GM21825 (cell line): ENCODE results near the gene SIRPA.

Experiments used
- ATAC-seq: cut with Tn5 transposase; IDR thresholded peaks from one replicate; pipeline ENCODE4 v1.9.1; 2021; ENCODE audit warnings: mild to moderate bottlenecking, moderate library complexity; ENCODE audit not compliant: unreplicated experiment

SIRPA gene

DNA sequence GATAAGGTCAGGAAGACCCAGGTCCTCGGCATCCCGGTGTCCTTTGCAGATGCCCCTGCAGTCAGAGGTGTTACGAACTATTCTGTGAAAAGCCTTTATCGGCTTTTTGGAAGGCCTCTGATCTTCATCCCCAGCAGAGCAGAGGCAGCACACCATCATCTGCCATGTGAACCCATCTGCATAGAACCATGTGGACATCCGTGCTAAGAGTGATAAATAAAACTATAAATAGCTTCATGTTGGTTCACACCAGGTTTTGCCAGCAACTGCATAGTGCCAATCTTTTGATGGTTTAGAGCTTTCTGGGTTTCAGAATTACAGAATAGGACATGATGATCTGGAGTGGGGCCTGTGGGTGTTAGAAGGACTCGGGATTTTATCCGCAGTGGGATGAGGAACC is 33.6 kb downstream of the SIRPA start:
- ATAC-seq, result no peak

DNA sequence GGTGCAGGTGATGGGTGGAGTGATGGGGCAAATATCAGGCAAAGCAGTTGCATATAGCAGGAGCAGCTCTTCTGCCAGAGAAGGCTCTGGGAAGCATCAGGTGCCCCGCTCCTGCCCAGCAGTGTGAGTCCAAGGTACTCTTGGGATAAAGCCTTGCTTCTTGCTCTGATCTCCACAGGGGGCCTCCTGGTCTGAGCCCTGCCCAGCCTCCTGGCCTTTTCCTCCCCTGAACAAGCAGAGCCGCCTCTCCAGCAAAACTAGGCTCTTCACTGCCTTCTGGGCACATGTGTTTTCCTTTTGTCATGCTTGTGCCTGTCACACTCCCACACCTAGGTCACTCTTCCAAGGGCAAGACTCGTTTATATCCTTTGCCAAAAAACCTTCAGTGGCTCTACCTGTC is 34.3 kb downstream of the SIRPA start:
- ATAC-seq, result no peak

DNA sequence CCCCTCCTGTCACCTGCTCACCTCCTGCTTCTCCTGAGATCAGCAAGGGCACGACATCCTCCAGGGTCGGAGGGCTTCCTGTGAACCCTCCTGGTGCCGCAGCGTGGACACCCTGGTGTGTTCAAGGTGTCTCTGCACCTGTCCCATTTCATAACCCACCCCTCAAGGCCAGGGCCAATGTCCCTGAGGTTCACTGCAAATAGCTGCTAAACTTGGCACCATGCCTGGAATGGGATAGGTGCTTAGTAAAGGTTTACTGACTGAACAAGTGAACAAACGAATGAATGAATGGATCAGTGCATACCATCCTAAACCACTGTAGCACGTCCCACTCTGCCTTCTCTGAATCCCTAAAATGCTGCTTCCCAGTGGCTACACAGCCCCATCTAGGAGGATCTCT is 35.0 kb downstream of the SIRPA start:
- no peak for ATAC-seq

DNA sequence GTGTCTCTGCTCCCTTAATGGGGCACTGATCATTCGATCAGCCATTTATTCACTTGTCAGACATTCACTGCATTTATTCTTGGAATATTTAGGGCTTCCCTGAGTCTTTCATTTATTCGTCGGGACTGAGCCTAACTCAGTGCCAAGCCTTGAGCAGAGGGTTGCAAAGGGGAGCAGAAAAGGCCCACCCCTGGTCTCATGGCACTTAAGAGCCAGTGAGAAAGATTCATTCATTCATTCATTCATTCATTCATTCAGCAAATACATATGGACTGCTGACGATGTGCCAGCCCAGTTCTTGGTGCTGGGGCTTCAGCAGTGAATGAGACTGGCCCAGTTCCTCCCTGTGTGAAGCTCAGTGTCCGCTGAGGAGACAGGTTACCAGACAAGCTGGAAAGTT is 36.6 kb downstream of the SIRPA start:
- no peak for ATAC-seq

DNA sequence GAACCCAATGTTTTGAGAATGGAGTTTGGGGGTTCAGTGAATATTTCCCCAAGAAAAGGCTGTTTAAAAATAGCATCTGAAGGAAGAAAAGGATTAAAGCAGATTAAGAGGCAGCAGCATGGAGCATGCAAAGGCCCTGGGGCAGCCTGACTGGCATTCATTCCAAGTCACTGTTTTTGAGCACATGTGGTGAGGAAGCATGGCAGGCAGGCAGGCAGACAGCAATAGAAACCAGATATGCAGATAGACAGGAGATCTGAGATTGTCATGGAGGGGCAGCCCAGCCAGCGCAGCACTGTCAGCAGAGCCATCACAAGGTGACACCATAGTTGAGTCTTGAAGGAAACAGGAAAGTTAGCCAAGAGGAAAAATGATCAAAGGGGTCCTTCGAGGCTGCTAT is 37.8 kb downstream of the SIRPA start:
- no peak for ATAC-seq

DNA sequence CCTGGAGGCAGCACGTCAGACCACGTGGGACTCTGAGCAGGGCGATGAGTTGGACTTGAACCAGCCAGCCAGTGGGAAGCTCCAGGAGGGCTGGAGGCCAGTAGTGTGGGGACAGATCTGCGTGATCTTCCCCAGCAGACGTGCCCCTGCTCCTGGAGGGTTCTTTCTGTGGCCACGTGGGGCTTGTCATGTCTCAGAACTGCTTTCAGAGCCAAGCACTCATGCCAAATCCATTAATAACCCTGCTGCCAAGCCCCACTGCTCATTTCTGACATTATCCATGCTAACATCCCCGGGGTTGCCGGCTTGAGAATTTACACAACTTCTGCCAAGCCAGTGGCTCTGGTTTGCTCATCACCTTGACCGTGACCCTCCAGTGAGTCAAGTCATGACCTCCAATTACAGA is 38.3 kb downstream of the SIRPA start:
- ATAC-seq, result no peak

DNA sequence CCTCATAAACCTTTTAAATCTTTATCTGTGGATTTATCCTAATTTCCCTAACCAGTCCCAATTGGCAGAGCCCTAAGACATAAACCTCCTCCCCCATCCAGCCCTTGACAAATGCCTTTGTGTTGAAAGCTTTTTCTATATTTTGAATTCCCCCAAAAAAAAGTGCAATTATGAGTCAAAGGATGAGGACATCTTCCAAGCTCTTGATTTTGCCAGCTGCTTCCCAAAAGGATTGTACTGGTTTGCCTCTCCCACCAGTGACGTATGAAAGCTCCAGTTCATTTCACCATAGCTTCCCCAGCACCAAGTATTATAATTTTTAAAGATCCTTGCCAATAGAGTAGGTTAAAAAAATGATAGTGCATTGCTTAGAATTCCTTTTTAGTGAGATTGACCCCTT is 38.9 kb downstream of the SIRPA start:
- ATAC-seq, result no peak

DNA sequence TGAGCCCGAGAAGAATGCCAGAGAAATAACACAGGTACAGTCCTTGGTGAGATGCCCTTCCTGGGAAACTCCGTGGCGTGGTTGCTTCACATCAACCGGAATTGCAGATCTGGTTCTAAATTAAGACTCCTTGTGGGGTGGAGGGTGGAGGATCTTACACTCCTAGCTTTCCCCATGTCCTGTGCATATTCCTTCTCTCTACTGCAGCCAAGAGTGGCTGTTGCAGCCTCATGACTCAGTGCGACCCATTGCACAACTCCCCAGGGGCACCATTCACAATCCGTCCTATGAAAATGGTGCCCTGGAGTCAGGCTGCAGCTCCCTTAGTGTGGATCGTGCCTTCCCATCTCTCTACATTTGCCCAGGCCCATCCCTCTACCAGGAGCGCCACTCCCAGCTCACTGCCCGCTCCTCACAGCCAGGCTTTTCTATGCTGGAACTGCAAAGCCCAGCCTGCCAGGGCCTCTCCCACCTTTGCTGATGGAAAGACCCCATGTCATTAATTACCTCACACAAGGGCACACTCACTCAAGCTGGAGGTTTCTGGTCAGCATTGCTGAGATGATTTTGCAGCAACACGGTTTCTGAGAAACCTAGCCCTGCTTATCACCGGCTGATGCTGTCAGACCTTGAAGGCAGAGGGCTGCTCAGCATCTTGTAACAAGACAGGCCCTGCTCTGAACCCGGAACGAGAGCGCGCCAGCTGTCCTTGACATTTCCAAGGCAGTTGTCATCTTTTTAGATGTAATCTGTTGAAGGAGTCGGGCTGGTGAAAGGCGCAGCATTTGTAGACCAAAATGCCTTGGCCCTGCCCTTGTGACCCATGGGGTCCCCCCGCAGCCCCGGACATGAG is 39.7 kb downstream of the SIRPA start:
- no peak for ATAC-seq

DNA sequence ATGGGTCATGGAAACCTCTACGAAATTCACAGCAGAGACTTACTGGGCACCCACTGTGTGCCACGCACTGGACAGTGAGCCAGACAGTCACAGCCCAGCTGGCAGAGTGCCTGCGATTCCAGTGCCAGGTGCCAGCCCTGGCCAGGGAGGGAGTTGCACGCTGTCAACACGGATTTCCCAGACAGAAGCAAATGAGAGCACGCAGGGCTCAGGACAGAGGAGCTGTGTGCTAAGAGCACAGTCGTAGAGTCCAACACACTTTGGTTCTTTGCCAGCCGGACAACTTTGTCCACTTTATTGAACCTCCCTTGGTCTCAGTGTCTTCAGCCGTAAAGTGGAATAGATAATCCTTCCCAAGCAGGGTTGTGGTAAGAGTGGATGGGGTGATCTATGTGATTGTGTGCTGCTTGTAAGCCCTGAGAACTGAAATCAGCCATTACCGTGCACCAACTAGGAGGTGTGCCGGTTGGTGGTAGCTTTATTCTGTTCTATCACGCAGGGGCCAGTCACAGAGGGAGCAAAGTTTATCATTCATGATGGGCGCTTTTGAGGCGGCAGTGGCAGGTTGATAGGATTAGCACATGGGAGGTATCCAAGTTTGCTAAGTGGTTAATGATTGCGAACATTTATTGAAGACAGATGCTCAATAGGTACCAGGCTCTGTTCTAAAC is 40.6 kb downstream of the SIRPA start:
- ATAC-seq, result no peak

DNA sequence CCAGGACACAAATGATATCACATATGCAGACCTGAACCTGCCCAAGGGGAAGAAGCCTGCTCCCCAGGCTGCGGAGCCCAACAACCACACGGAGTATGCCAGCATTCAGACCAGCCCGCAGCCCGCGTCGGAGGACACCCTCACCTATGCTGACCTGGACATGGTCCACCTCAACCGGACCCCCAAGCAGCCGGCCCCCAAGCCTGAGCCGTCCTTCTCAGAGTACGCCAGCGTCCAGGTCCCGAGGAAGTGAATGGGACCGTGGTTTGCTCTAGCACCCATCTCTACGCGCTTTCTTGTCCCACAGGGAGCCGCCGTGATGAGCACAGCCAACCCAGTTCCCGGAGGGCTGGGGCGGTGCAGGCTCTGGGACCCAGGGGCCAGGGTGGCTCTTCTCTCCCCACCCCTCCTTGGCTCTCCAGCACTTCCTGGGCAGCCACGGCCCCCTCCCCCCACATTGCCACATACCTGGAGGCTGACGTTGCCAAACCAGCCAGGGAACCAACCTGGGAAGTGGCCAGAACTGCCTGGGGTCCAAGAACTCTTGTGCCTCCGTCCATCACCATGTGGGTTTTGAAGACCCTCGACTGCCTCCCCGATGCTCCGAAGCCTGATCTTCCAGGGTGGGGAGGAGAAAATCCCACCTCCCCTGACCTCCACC is 42.2 kb downstream of the SIRPA start:
- ATAC-seq, result no peak

DNA sequence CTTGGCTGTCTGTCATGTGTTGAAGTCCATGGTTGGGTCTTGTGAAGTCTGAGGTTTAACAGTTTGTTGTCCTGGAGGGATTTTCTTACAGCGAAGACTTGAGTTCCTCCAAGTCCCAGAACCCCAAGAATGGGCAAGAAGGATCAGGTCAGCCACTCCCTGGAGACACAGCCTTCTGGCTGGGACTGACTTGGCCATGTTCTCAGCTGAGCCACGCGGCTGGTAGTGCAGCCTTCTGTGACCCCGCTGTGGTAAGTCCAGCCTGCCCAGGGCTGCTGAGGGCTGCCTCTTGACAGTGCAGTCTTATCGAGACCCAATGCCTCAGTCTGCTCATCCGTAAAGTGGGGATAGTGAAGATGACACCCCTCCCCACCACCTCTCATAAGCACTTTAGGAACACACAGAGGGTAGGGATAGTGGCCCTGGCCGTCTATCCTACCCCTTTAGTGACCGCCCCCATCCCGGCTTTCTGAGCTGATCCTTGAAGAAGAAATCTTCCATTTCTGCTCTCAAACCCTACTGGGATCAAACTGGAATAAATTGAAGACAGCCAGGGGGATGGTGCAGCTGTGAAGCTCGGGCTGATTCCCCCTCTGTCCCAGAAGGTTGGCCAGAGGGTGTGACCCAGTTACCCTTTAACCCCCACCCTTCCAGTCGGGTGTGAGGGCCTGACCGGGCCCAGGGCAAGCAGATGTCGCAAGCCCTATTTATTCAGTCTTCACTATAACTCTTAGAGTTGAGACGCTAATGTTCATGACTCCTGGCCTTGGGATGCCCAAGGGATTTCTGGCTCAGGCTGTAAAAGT is 43.5 kb downstream of the SIRPA start:
- no peak for ATAC-seq

DNA sequence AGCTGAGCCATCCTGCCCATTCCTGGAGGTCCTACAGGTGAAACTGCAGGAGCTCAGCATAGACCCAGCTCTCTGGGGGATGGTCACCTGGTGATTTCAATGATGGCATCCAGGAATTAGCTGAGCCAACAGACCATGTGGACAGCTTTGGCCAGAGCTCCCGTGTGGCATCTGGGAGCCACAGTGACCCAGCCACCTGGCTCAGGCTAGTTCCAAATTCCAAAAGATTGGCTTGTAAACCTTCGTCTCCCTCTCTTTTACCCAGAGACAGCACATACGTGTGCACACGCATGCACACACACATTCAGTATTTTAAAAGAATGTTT is 44.0 kb downstream of the SIRPA start:
- ATAC-seq, result no peak

DNA sequence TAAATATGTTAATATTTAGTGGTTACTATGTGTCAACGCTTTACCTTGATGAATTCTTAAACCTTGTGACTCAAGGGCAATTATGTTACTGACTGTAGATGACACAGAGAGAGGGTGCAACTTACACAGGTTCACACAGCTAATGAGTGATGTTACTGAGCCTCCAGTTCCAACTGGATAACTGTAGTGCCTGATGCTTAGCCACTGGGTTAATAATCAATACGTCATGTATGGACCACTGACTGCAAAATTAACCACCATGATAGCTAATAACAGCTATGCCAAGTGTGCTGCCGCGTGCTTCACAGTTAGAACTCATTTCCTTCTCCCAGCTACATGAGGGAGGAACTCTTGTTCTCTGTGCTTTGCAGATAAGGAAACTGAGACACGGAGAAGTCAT is 45.4 kb downstream of the SIRPA start:
- no peak for ATAC-seq

DNA sequence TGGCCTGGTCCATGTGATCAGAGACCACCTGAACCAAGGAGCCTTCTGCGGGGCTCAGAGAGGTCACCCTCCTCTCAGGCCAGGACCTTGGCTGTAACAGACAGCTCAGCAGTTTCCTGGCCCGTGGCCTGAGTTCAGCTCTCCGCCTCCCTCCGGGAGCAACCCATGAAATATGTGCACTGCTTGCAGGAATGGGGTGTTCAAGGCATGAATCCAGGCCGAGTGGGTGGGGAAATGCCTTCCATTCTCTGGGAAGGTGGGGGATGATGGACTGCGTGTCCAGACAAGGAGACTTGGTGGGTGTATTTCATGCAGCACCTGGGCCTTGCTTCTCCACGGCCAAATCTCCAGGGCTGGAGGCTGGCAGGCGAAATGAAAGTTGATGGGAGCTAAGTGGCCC is 46.0 kb downstream of the SIRPA start:
- no peak for ATAC-seq

DNA sequence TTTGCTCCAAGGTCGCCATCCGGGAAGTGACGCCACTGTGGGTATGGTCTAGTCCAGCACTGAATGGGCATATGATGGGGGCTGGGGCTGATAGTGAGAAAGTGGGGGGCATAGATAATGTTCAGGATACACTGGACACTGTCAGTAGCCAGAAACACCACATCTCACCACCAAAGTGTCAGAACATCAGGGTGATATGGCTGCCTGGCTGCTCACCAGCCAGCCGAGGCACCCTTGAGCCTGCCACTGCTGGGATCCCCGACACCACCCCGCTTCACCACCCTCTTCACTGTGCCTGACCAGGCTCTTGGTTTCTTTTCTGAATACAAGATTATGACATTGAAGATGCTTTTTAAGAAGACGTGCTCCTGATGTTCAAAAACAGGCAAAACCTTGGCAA is 46.9 kb downstream of the SIRPA start:
- ATAC-seq, result no peak

DNA sequence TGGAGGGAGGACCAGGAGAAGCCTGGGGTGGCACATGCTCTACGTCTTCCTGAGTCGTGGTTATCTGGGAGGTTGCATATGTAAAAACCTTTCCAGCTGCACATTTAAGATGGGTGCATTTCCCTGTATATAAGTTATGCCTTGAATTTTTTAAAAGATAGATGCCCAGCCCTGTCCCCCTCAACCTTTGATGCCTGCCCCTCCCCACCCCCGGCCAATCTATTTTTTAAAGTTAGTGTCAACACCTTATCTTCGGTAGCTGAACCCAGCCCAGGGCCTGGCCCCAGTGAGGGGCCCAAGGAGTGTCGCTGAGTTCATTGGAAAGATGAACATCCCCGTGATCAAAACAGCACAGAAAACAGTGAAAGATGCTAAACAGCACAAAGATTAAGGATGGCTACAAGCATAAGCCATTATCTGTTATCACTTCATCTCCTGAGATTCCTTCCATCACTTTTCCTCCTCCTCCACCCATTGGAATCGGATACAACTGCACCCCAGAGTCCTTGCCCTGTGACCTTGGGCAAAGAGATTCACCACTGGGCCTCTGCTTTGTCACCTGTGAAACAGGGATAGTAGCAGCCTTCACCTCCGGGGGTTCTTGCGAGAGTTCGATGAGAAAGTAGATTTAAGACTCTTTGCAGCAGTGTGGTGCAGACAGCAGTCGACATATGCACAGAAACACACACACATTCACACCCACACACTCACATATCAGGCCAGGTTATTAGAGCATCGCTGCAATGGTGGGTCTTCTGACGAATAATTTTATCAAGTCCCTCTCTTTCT is 47.5 kb downstream of the SIRPA start:
- ATAC-seq, result no peak

DNA sequence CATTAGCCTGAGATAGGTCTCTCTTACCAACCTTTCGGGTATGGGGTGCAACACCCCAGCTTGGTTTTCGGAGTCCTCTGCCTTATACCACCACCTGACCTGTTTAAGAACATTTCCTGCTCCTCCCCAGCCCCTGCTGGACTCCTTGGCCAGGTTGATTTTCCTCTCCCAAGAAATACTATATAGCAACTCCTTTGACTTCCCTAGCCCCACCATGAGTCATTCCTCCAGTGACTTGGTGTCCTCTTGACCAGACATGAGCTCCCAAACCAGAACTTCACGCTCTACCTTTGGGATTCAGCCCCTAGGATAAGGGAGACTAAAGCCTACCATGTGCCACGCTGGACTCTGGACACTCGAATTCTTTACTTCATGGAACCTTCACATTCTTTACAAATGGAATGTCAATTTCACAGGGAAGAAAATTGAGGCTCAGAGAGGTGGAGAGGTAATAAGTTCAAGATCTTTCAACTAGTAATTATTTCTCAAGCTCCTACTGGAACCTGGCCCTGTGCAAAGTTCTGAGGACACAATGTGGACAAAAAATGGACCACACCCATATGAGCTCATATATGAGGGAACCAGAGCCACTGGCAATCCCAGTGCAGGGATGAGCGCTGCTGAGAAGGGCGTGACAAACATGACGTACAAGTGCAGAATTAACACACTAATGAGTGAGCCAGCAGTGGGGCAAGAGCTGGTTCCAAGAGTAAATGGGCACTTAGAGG is 48.2 kb downstream of the SIRPA start:
- no peak for ATAC-seq

DNA sequence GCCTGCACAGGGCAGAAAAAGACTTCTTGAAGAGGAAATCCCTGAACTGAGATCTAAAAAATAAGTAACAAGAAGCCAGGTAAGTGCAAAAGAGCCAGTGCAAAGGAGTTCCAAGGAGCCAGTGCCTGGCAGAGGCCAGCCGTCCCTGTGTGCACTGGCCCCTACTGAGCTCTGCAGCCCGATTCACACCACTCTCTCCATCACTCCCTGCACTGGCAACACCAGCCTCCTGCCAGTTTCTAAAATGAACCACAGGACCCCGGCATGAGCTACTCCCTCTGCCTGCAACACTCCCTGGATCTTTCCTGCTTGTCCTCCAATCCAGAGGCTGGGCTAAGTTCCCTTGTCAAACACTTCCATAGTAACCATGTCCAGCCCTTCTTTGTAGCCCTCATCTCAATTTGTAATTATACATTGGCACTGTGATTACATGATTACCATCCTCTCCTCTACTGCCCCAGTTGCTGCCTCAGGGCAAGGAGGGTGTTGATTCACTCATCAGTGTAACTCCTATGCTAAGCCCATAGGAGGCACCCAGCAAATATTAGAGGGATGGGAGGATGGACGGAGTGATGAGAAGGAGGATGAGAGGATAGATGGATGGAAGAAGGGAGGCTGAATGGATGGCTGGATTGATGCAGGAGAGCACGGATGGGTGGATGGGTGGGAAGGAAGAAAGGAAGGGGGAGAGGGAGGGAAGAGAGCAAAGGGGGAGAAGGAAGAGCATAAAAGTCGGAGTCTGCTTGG is 49.3 kb downstream of the SIRPA start:
- no peak for ATAC-seq

DNA sequence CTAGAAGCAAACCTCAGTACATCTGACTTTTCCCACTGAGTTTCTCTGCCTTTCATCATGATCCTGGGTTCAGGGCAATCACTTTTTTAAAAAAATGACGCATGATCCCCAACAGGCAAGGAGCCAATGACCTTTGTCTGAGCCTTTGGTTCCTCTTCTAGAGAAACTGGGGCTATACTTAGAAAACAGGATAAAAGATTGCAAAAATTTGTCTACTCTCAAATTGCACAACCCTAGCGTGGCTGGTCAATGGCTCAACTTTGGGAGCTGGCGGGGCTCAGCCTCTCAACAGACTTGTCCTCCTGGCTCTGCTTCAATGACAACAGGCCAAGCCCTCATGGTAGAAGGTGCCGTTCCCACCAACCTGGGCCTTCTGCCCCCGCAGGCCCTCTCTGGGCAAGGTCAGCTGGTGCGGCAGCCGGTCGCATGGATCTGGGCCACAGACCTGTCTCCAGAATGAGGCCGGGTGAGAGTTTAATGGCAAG is 50.0 kb downstream of the SIRPA start:
- ATAC-seq, result no peak
